GM12878 (cell line): ENCODE results near the gene SLC35B4. TPM values are rescaled to one million over a fixed set of nuclear protein-coding genes. Genes with fewer than 3 reads are reported as not detected.

Experiments used
- ATAC-seq: fragments of 200-7000 bp; cut with Tn5 transposase; 3 replicates; pipeline ENCODE4 v1.9.1; 2020; ENCODE audit warnings: mild to moderate bottlenecking, moderate library complexity
- BruUV-seq: library from RNA; stranded (reverse); fragments of 400-500 nt; replicated peaks from 2 replicates; lab custom pipeline; 2021; lab: Mats Ljungman, UMichigan
- CTCF ChIA-PET: fragments of 300-600 bp; sonication (Branson Sonifier 250); formaldehyde crosslinking; extraction: SDS; loops from one replicate; lab custom pipeline; 2021; ENCODE audit warnings: inconsistent platforms; lab: Yijun Ruan, JAX
- POLR2A ChIA-PET: fragments of 350-600 bp; formaldehyde crosslinking; extraction: SDS; loops from one replicate; lab custom pipeline; 2021; ENCODE audit warnings: inconsistent platforms; lab: Charles Lee
- RAD21 ChIA-PET: fragments of 300-600 bp; sonication (Branson Sonifier 250); formaldehyde crosslinking; loops from one replicate; lab custom pipeline; 2023; ENCODE audit warnings: antibody characterized with exemption; ENCODE audit not compliant: unreplicated experiment; lab: Charles Lee
- SMC1A ChIA-PET: fragments of 300-600 bp; sonication (Branson Sonifier 250); formaldehyde crosslinking; loops from one replicate; lab custom pipeline; 2023; ENCODE audit not compliant: unreplicated experiment, uncharacterized antibody; lab: Charles Lee
- DNase-seq: peaks from one replicate; pipeline ENCODE4 v3.0.0-alpha.2; 2011; ENCODE audit warnings: low read depth, low spot score
- FAIRE-seq: peaks from 3 replicates; lab custom pipeline; 2011; peaks lifted over from hg19 to GRCh38; lab: Jason Lieb, UNC
- H2AFZ ChIP-seq: 2 replicates; pipeline ENCODE4 v1.6.0; 2011; ENCODE audit warnings: low read depth, low read length, control low read depth; ENCODE audit not compliant: control insufficient read depth
- H3K27ac ChIP-seq: 2 replicates; pipeline ENCODE4 v1.5.1; 2011; ENCODE audit warnings: control low read depth; ENCODE audit not compliant: control insufficient read depth, insufficient read depth
- H3K27me3 ChIP-seq, 2 experiments: replicated peaks in 1 of 2; 2 replicates each; pipeline versions ENCODE4 v1.6.0 to v1.6.1; 2011; ENCODE audit warnings: low read length in 1 of 2; ENCODE audit not compliant: control insufficient read depth in 2 of 2, insufficient read depth in 2 of 2
- H3K36me3 ChIP-seq, 2 experiments: 2 replicates each; pipeline ENCODE4 v1.5.1; 2011; ENCODE audit warnings: low read length in 1 of 2; ENCODE audit not compliant: control insufficient read depth in 2 of 2, insufficient read depth in 2 of 2
- H3K4me1 ChIP-seq: 2 replicates; pipeline ENCODE4 v1.6.1; 2011; ENCODE audit warnings: mild to moderate bottlenecking, low read length, moderate library complexity, mixed read lengths; ENCODE audit not compliant: control insufficient read depth, insufficient read depth
- H3K4me2 ChIP-seq: 2 replicates; pipeline ENCODE4 v1.6.0; 2011; ENCODE audit warnings: control low read depth; ENCODE audit not compliant: control insufficient read depth, insufficient read depth
- H3K4me3 ChIP-seq: fragments of 200-600 bp; sonication (generic); 2 replicates; pipeline ENCODE4 v1.5.1; 2016
- H3K79me2 ChIP-seq: 2 replicates; pipeline ENCODE4 v1.6.0; 2011; ENCODE audit warnings: low read length; ENCODE audit not compliant: control insufficient read depth, insufficient read depth
- H3K9ac ChIP-seq: 2 replicates; pipeline ENCODE4 v1.8.0; 2011; ENCODE audit warnings: low read length, control low read depth, mixed read lengths; ENCODE audit not compliant: control insufficient read depth, insufficient read depth
- H3K9me3 ChIP-seq: replicated peaks from 3 replicates; pipeline ENCODE4 v1.5.1; 2011; ENCODE audit warnings: mild to moderate bottlenecking, low read length; ENCODE audit not compliant: control insufficient read depth, insufficient read depth
- H4K20me1 ChIP-seq: 2 replicates; pipeline ENCODE4 v1.6.0; 2011; ENCODE audit not compliant: control insufficient read depth, insufficient read depth
- BACH1 ChIP-seq: fragments of 450-650 bp; IDR thresholded peaks from 2 replicates; pipeline ENCODE4 v1.6.1; 2017; ENCODE audit warnings: mild to moderate bottlenecking, borderline replicate concordance
- CBFB ChIP-seq: IDR thresholded peaks from 2 replicates; pipeline ENCODE4 v1.6.1; 2016; ENCODE audit warnings: antibody characterized with exemption, low read depth
- CREM ChIP-seq: IDR thresholded peaks from 2 replicates; pipeline ENCODE4 v1.6.1; 2014; ENCODE audit warnings: antibody characterized with exemption, low read depth
- KLF5 ChIP-seq: fragments of 450-650 bp; IDR thresholded peaks from 2 replicates; pipeline ENCODE4 v1.6.1; 2014; ENCODE audit warnings: mild to moderate bottlenecking; ENCODE audit not compliant: partially characterized antibody
- MEF2B ChIP-seq: fragments of 450-650 bp; IDR thresholded peaks from 2 replicates; pipeline ENCODE4 v1.6.1; 2018; ENCODE audit warnings: mild to moderate bottlenecking, moderate library complexity; ENCODE audit not compliant: partially characterized antibody, poor library complexity, severe bottlenecking
- NFYA ChIP-seq: IDR thresholded peaks from 2 replicates; pipeline ENCODE4 v1.6.1; 2011; ENCODE audit warnings: low read depth, mild to moderate bottlenecking, low read length, improper control_type of control experiment, borderline replicate concordance
- NFYB ChIP-seq: IDR thresholded peaks from 2 replicates; pipeline ENCODE4 v1.6.1; 2011; ENCODE audit warnings: low read depth, mild to moderate bottlenecking, low read length, improper control_type of control experiment, moderate library complexity; ENCODE audit not compliant: insufficient read depth
- NR2F1 ChIP-seq: fragments of 450-650 bp; conservative IDR thresholded peaks from 2 replicates; pipeline ENCODE4 v1.6.1; 2017; ENCODE audit warnings: mild to moderate bottlenecking
- POLR2AphosphoS5 ChIP-seq: IDR thresholded peaks from 2 replicates; pipeline ENCODE4 v1.6.1; 2011; ENCODE audit warnings: mild to moderate bottlenecking, low read length, inconsistent platforms
- POU2F2 ChIP-seq: IDR thresholded peaks from 3 replicates; pipeline ENCODE4 v1.6.1; 2011; ENCODE audit warnings: low read depth, mild to moderate bottlenecking, low read length, borderline replicate concordance
- SMAD5 ChIP-seq: IDR thresholded peaks from 2 replicates; pipeline ENCODE4 v1.6.1; 2016; ENCODE audit warnings: antibody characterized with exemption, low read depth
- TBL1XR1 ChIP-seq: IDR thresholded peaks from 2 replicates; pipeline ENCODE4 v1.6.1; 2012; ENCODE audit warnings: low read depth, low read length, improper control_type of control experiment
- YY1 ChIP-seq: IDR thresholded peaks from 2 replicates; pipeline ENCODE4 v1.6.1; 2011; ENCODE audit warnings: low read depth, mild to moderate bottlenecking, low read length
- ZBED1 ChIP-seq: IDR thresholded peaks from 2 replicates; pipeline ENCODE4 v1.6.1; 2016; ENCODE audit warnings: borderline replicate concordance
- WGBS: methylation state at CpG from one replicate; pipeline ENCODE4 v1.1.6; 2016; ENCODE audit warnings: low lambda C conversion rate; ENCODE audit not compliant: insufficient replicate concordance, insufficient coverage; ENCODE audit errors: missing lambda C conversion rate; 5-methylcytosine and 5-hydroxymethylcytosine counted together
- in situ Hi-C: fragments of 300-500 bp; cut with MboI; formaldehyde crosslinking; loops from 9 replicates; pipeline ENCODE4 v1.14.3; 2018; ENCODE audit warnings: mixed read lengths
- intact Hi-C: fragments of 100-400 bp; cut with micrococcal nuclease; formaldehyde crosslinking; loops from one replicate; pipeline ENCODE4 v1.14.2; 2022; ENCODE audit not compliant: unreplicated experiment
- polyA plus RNA-seq, 11 experiments: library from polyadenylated mRNA; depleted of rRNA in 4 of 11; unstranded in 6 of 11; stranded (reverse) in 5 of 11; fragments of >200 nt; fragmentation: Nextera tagmentation in 4 of 11; fragmentation: Illumina TruSeq in 1 of 11; extraction: Ambion mirVana in 4 of 11; extraction: Trizol in 1 of 11; gene quantifications; 1 replicate in 1 of 11; 2 replicates in 10 of 11; pipeline versions ENCODE4 v1.2.1 to v1.2.3, GENCODE V29; 2011 to 2016; ENCODE audit warnings: inconsistent platforms in 2 of 11, missing spikeins in 2 of 11, low read depth in 1 of 11
- total RNA-seq, 4 experiments: library from RNA; depleted of rRNA in 3 of 4; stranded (reverse); fragments of >200 nt in 3 of 4; fragmentation: Illumina TruSeq in 1 of 4; extraction: Trizol in 1 of 4; gene quantifications; 2 replicates each; pipeline versions ENCODE4 v1.2.1 to v1.2.3, GENCODE V29; 2013 to 2021
- TF ChIP-seq, protein P1 (sequence below): fragments of 450-650 bp; IDR thresholded peaks from 2 replicates; pipeline ENCODE4 v1.6.1; 2017; ENCODE audit warnings: mild to moderate bottlenecking, moderate library complexity

SLC35B4 gene
- total and polyA plus RNA-seq, 10 of the 15 experiments (the other 5 are each of a cell fraction or from before 2014, with no cell fraction given), result 3.6 to 23.9 (median 14.0) TPM

- TF ChIP-seq POU2F2, result no peak
- TF ChIP-seq TBL1XR1, result no peak
- no peak for TF ChIP-seq NR2F1
Observed at GRCh38 chr7:134279898-134280297, 36.8 kb downstream of the SLC35B4 start (continued).

DNA sequence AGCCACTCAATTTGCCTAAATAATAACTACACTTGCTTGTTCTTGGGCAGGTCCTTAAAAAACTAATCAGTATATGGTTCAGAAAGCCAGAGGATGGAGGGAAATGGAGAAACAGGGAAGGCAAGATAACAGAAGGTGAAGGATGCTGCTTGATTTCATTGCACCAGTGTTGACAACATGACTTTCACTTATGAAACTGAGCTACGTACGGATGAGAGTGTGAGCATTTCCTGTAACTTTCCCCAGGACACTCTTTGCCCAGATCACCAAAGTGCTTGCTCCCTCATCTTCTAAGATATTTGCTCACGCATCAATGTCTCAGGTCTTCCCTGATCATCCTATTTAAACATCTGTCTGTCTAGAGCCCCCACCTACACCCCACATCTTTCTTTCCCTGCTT lies 37.4 kb downstream of the SLC35B4 start:
- no peak for FAIRE-seq

More for the DNA sequence above, 37.4 kb downstream of the SLC35B4 start:
- TF ChIP-seq, protein P1, sequence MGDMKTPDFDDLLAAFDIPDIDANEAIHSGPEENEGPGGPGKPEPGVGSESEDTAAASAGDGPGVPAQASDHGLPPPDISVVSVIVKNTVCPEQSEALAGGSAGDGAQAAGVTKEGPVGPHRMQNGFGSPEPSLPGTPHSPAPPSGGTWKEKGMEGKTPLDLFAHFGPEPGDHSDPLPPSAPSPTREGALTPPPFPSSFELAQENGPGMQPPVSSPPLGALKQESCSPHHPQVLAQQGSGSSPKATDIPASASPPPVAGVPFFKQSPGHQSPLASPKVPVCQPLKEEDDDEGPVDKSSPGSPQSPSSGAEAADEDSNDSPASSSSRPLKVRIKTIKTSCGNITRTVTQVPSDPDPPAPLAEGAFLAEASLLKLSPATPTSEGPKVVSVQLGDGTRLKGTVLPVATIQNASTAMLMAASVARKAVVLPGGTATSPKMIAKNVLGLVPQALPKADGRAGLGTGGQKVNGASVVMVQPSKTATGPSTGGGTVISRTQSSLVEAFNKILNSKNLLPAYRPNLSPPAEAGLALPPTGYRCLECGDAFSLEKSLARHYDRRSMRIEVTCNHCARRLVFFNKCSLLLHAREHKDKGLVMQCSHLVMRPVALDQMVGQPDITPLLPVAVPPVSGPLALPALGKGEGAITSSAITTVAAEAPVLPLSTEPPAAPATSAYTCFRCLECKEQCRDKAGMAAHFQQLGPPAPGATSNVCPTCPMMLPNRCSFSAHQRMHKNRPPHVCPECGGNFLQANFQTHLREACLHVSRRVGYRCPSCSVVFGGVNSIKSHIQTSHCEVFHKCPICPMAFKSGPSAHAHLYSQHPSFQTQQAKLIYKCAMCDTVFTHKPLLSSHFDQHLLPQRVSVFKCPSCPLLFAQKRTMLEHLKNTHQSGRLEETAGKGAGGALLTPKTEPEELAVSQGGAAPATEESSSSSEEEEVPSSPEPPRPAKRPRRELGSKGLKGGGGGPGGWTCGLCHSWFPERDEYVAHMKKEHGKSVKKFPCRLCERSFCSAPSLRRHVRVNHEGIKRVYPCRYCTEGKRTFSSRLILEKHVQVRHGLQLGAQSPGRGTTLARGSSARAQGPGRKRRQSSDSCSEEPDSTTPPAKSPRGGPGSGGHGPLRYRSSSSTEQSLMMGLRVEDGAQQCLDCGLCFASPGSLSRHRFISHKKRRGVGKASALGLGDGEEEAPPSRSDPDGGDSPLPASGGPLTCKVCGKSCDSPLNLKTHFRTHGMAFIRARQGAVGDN, result no peak
- TF ChIP-seq CREM (no peak), POLR2AphosphoS5 (no peak), YY1 (no peak), BACH1 (no peak), NFYA (no peak), MEF2B (no peak), CBFB (no peak), ZBED1 (no peak), SMAD5 (no peak), NFYB (no peak), KLF5 (no peak)
- DNase-seq, result no peak
- Histone ChIP-seq H3K27me3 (no peaks in the 10 kb centered on the region), H3K36me3 (no peaks in the 10 kb centered on the region), H3K9ac (no peak overlapping the region), H3K4me1 (no peaks in the 10 kb centered on the region), H3K79me2 (no peaks in the 10 kb centered on the region), H3K9me3 (no peaks in the 10 kb centered on the region), H4K20me1 (no peaks in the 10 kb centered on the region), H3K27ac (no peak overlapping the region), H3K4me2 (no peak overlapping the region), H3K4me3 (no peak overlapping the region), H2AFZ (no peak overlapping the region)
- in situ Hi-C loops, result no loop called here
- intact Hi-C loops, result no loop called here
- BruUV-seq, result no TSS peak
- ATAC-seq, result no peak
- 33% methylated on average over 3 of the region's 3 CpGs for WGBS
- SMC1A ChIA-PET, result interaction anchor here (1.0 to 3.0 kb wide), 2 partner anchors 12 to 14 kb away, joined by 3 to 8 read pairs; no protein-coding TSS in a partner anchor
- CTCF ChIA-PET, result interaction anchor here (1.0 kb wide), 1 partner anchor 61 kb away, joined by 3 read pairs; no protein-coding TSS in a partner anchor
- RAD21 ChIA-PET, result no interaction called here
- POLR2A ChIA-PET, result no interaction called here
